ENCODE measurements around the gene NMD3. TPM values are rescaled to one million over a fixed set of nuclear protein-coding genes. Genes with fewer than 3 reads are reported as not detected.
"Not testable (repeated sequence)": the region's sequence is repeated elsewhere in the genome, so short reads cannot be mapped to it uniquely, and the experiment has no call there.

The NMD3 gene
- total RNA-seq, 3 donors from 2014 or later: 31.3 to 47.9 (median 36.5) TPM

DNA sequence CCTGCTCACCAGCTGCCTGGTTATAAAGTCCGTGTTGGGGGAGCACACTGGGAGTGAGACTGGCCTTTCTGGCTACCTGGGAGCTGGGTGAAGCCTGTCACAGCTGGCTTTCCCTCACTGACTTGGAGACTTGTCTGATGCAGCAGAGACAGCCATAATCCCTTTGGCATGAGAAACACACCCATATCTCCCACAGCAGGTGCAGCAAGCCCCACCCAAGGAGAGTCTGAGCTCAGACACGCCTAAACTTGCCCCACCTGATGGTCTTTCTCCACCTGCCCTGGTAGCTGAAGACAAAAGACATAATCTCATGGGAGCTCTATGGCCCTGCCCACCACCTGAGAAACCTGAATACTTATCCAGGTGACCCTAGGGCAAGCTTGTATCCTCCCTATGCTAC lies 54.8 kb downstream of the NMD3 start:
- intact Hi-C loops (cut with DNase I, micrococcal nuclease): loop anchor here in 1 of 2 donors (10.0 kb wide), 1 partner anchor 149 kb away; no protein-coding TSS in a partner anchor
- ATAC-seq (peak; percentile 90), DNase-seq (peak; percentile 43 to 48 (median 47))
- Histone ChIP-seq H3K36me3 (ENCODE audit: low read depth) (no peaks in the 10 kb centered on the region), H3K4me3 (no peak overlapping the region), H3K9me3 (peaks cover 17% of the 10 kb centered on the region), H3K4me1 (ENCODE audit: low read depth) (no peaks in the 10 kb centered on the region)
- TF ChIP-seq, protein P1, sequence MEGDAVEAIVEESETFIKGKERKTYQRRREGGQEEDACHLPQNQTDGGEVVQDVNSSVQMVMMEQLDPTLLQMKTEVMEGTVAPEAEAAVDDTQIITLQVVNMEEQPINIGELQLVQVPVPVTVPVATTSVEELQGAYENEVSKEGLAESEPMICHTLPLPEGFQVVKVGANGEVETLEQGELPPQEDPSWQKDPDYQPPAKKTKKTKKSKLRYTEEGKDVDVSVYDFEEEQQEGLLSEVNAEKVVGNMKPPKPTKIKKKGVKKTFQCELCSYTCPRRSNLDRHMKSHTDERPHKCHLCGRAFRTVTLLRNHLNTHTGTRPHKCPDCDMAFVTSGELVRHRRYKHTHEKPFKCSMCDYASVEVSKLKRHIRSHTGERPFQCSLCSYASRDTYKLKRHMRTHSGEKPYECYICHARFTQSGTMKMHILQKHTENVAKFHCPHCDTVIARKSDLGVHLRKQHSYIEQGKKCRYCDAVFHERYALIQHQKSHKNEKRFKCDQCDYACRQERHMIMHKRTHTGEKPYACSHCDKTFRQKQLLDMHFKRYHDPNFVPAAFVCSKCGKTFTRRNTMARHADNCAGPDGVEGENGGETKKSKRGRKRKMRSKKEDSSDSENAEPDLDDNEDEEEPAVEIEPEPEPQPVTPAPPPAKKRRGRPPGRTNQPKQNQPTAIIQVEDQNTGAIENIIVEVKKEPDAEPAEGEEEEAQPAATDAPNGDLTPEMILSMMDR (IDR thresholded peaks at IDR 0.05): no peak

DNA sequence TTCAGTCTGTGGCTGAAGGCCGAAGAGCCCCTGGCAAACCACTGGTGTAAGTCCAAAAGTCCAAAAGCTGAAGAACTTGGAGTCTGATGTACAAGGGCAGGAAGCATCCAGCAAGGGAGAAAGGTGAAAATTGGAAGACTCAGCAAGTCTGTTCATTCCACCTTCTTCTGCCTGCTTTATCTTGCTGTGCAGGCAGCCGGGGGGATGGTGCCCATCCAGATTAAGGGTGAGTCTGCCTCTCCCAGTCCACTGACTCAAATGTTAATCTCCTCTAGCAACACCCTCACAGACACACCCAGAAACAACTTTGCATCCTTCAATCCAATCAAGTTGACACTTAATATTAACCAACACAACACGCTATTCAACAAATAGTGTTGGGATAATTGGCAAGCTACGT lies 61.3 kb downstream of the NMD3 start:
- H3K36me3 ChIP-seq (ENCODE audit: low read depth); H3K4me3 ChIP-seq; intact Hi-C loops (cut with DNase I, micrococcal nuclease); DNase-seq; ATAC-seq; H3K4me1 ChIP-seq (ENCODE audit: low read depth): not testable (repeated sequence)
- H3K9me3 ChIP-seq: peaks cover 13% of the 10 kb centered on the region

DNA sequence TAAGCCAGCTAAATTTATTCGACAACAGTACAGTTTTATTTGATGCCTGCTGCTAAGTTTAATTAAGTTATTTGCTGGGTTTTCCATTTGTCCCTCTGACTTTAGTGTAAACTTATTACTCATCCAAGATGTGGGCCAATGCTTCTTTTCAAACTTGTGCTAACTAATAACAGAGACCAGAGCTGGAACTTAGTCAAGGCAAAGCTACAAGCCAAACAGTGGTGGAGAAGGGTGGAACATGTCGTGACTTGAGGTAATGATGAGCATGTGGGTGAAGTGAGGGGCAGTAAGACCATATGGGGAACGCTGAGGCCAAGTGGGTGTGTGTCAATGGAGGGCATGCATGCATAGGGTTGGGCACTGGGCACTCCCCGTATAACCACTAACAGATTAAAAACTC lies 63.9 kb downstream of the NMD3 start:
- Histone ChIP-seq H3K9me3 (peaks cover 3% of the 10 kb centered on the region), H3K4me1 (ENCODE audit: low read depth) (no peaks in the 10 kb centered on the region), H3K36me3 (ENCODE audit: low read depth) (no peaks in the 10 kb centered on the region), H3K4me3 (no peak overlapping the region)
- ATAC-seq (no peak), DNase-seq (no peak)
- TF ChIP-seq, protein P1 (IDR thresholded peaks at IDR 0.05): no peak
- intact Hi-C loops (cut with DNase I, micrococcal nuclease): no loop called here

DNA sequence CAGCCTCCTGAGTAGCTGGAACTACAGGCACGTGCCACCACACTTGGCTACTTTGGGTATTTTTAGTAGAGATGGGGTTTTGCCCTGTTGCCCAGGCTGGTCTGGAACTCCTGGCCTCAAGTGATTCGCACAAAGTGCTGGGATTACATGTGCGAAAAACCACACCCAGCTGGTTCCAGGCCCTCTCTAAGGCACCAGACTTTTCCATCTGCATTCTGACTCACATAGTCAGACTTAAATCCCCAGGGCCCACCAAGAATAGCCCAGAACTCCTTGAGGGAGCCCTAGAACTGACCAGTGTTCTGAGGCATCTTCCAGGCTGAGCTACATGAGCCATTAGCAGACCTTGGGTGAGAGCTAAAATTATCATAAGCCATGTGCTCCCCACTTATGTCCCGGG lies 68.1 kb downstream of the NMD3 start:
- TF ChIP-seq, protein P1 (IDR thresholded peaks at IDR 0.05): no peak
- no peak for DNase-seq
- Histone ChIP-seq H3K4me3 (no peak overlapping the region), H3K4me1 (ENCODE audit: low read depth) (no peaks in the 10 kb centered on the region), H3K36me3 (ENCODE audit: low read depth) (no peaks in the 10 kb centered on the region), H3K9me3 (no peaks in the 10 kb centered on the region)
- no peak for ATAC-seq
- intact Hi-C loops (cut with DNase I, micrococcal nuclease): no loop called here

DNA sequence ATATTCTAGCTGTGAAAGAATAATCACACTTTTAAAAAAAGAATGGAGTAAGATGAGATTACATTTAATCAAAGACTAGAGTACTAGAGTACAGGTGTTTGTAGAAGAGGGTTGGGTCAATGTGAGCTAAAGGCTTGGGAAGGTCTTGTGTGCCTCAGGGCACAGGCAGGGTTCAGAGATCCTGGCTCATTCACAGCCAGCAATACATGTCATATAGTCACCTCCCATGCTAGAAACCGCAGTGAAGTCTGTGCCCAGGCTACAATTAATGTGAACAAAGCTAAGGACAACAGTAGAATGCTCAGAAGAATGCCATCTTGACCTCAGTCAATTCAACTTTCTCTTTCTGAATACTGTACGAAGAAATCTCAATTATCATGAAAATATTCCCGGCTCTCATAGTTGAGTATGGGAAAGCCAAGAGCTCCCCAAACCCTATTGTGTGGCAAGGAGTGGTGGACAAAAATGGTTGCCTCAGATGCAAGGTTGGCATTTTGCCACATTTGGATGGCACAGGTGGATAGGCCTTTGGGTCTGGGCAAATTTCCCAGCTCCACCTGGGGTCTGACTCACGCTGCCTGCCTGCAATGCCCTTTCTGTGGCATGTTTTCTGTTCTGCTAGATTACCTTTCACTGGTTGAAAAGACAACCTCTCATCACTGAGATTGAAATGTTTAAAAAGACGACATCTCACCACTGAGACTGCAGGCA lies 70.2 kb downstream of the NMD3 start:
- H3K9me3 ChIP-seq: no peaks in the 10 kb centered on the region
- TF ChIP-seq, protein P1 (IDR thresholded peaks at IDR 0.05): no peak
- intact Hi-C loops (cut with DNase I, micrococcal nuclease): no loop called here
- H3K4me1 ChIP-seq (ENCODE audit: low read depth): no peaks in the 10 kb centered on the region
- H3K36me3 ChIP-seq (ENCODE audit: low read depth): no peaks in the 10 kb centered on the region
- ATAC-seq (no peak), DNase-seq (no peak)
- H3K4me3 ChIP-seq: no peak overlapping the region

DNA sequence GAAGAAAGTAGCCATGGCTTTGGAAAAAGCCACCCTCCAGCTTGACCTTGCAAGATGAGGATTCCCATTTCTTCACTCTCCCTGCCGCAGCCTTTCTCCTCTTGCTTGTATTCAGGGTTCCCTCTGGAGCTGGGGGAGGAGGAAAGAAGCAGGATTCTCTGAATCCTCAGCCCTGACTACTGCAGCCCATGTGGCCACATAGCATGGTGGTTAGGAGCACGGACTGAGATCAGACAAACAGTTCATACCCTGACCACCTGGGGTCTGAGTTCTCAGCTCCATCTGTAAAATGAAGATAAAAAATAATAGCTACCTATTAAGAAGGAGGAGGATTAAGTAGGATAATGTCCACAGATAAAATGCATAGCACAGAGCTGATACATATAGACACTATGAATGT lies 72.3 kb downstream of the NMD3 start:
- DNase-seq (no peak), ATAC-seq (no peak)
- TF ChIP-seq, protein P1 (IDR thresholded peaks at IDR 0.05): no peak
- Histone ChIP-seq H3K4me3 (no peak overlapping the region), H3K9me3 (no peaks in the 10 kb centered on the region), H3K36me3 (ENCODE audit: low read depth) (no peaks in the 10 kb centered on the region), H3K4me1 (ENCODE audit: low read depth) (no peaks in the 10 kb centered on the region)
- intact Hi-C loops (cut with DNase I, micrococcal nuclease): no loop called here
